ENCODE results near the gene ZNF385D.

Gene ZNF385D

GRCh38 chr3:21668012-21668411 lies 83.0 kb downstream of the ZNF385D start:
- DNase-seq, result no peak

- no peak for DNase-seq
Observed at GRCh38 chr3:21665444-21666100, 85.4 kb downstream of the ZNF385D start.

GRCh38 chr3:21664996-21665395 lies 86.0 kb downstream of the ZNF385D start:
- DNase-seq, result no peak

- DNase-seq, result no peak
Observed at GRCh38 chr3:21662403-21662802, 88.6 kb downstream of the ZNF385D start.

- DNase-seq, result no peak
Observed at GRCh38 chr3:21654662-21655061, 96.3 kb downstream of the ZNF385D start.

- DNase-seq, result no peak
Observed at GRCh38 chr3:21654241-21654640, 96.8 kb downstream of the ZNF385D start.

GRCh38 chr3:21649519-21649918 lies 101.5 kb downstream of the ZNF385D start:
- DNase-seq, result no peak

- DNase-seq, result no peak
Observed at GRCh38 chr3:21647961-21648360, 103.0 kb downstream of the ZNF385D start.

GRCh38 chr3:21645121-21645897 lies 105.7 kb downstream of the ZNF385D start:
- DNase-seq, result no peak

- DNase-seq, result no peak
Observed at GRCh38 chr3:21644268-21644667, 106.7 kb downstream of the ZNF385D start.

GRCh38 chr3:21643752-21644151 lies 107.3 kb downstream of the ZNF385D start:
- no peak for DNase-seq

GRCh38 chr3:21642433-21642832 lies 108.6 kb downstream of the ZNF385D start:
- no peak for DNase-seq

GRCh38 chr3:21641959-21642358 lies 109.1 kb downstream of the ZNF385D start:
- DNase-seq, result no peak

GRCh38 chr3:21638488-21638887 lies 112.5 kb downstream of the ZNF385D start:
- no peak for DNase-seq

GRCh38 chr3:21634112-21634511 lies 116.9 kb downstream of the ZNF385D start:
- no peak for DNase-seq

GRCh38 chr3:21624524-21624923 lies 126.5 kb downstream of the ZNF385D start:
- DNase-seq, result no peak

GRCh38 chr3:21621181-21621651 lies 129.8 kb downstream of the ZNF385D start:
- no peak for DNase-seq

- DNase-seq, result no peak
Observed at GRCh38 chr3:21620511-21621155, 130.4 kb downstream of the ZNF385D start.

- DNase-seq, result no peak
Observed at GRCh38 chr3:21618695-21619094, 132.3 kb downstream of the ZNF385D start.

- DNase-seq, result no peak
Observed at GRCh38 chr3:21613372-21614070, 137.5 kb downstream of the ZNF385D start.

- DNase-seq, result peak in 1 of 2 experiments; percentile 24
Observed at GRCh38 chr3:21601178-21601577, 149.8 kb downstream of the ZNF385D start.

- no peak for DNase-seq
Observed at GRCh38 chr3:21599890-21600289, 151.1 kb downstream of the ZNF385D start.

- DNase-seq, result no peak
Observed at GRCh38 chr3:21592828-21593227, 158.2 kb downstream of the ZNF385D start.

Measured in NCI-H524 (cell line).